Measurements from ENCODE around the gene ZNF211.

- TF ChIP-seq EZH2phosphoT487 (IDR thresholded peaks at IDR 0.05; ENCODE audit: low read depth): no peak
- no peak for TF ChIP-seq CTCF (IDR thresholded peaks at IDR 0.05; ENCODE audit: low read depth, low read length)
These were observed 814 bp downstream of the ZNF211 start for GRCh38 chr19:57633832-57634131.
